ENCODE measurements around the gene MMP3. TPM values are rescaled to one million over a fixed set of nuclear protein-coding genes. Genes with fewer than 3 reads are reported as not detected.

MMP3 gene
- total and polyA plus RNA-seq, 9 of the 15 experiments (the other 6 are each of a cell fraction or from before 2014, with no cell fraction given), result not detected

- WGBS (ENCODE audit: insufficient coverage, low coverage, missing lambda C conversion rate), result 1% methylated on average over 6 of the region's 6 CpGs
- no peaks in the 10 kb centered on the region for H3K9me1 ChIP-seq (ENCODE audit: control insufficient read depth, insufficient read depth, low read length)
- H3K4me2 ChIP-seq (ENCODE audit: insufficient read depth, low read length), result no peak overlapping the region
- POLR2A ChIA-PET, result no interaction called here
- FAIRE-seq (no peak), ATAC-seq (no peak), DNase-seq (ENCODE audit: extremely low read depth in 1 of 4, low spot score in 3 of 4) (no peak)
- H3K27ac ChIP-seq (ENCODE audit: extremely low read depth, low read depth, low read length), result no peak overlapping the region
- no peak overlapping the region for H3K4me3 ChIP-seq
- H3K36me3 ChIP-seq (ENCODE audit: control insufficient read depth, insufficient read depth, low read length), result no peaks in the 10 kb centered on the region
- no peaks in the 10 kb centered on the region for H3K79me2 ChIP-seq (ENCODE audit: control insufficient read depth, insufficient read depth, low read length)
- BruUV-seq (replicated peaks), result no TSS peak
- CTCF ChIA-PET (ENCODE audit: low intra/inter-chr PET ratio), result no interaction called here
- H4K20me1 ChIP-seq (replicated peaks; ENCODE audit: control insufficient read depth, insufficient read depth, low read length), result no peaks in the 10 kb centered on the region
- intact Hi-C loops (cut with micrococcal nuclease) (loop anchor here (10.0 kb wide), 1 partner anchor 145 kb away; no protein-coding TSS in a partner anchor), in situ Hi-C loops (cut with MboI) (no loop called here)
- no peaks in the 10 kb centered on the region for H3K4me1 ChIP-seq (replicated peaks in 1 of 2; ENCODE audit: control insufficient read depth in 2 of 2, insufficient read depth in 2 of 2, low read length in 2 of 2)
- H3K9ac ChIP-seq (ENCODE audit: insufficient read depth in 1 of 2, low read depth in 2 of 2, low read length in 2 of 2), result no peak overlapping the region
- no peaks in the 10 kb centered on the region for H3K9me3 ChIP-seq (replicated peaks; ENCODE audit: control insufficient read depth, insufficient read depth, low read depth, low read length)
- H3K27me3 ChIP-seq (ENCODE audit: control insufficient read depth in 2 of 2, insufficient read depth in 2 of 2, low read length in 2 of 2), result no peaks in the 10 kb centered on the region
- TF ChIP-seq THAP7 (CRISPR knock-in tag; IDR thresholded peaks at IDR 0.05) (no peak), ZNF830 (CRISPR knock-in tag; IDR thresholded peaks at IDR 0.05) (no peak)
- TF ChIP-seq, protein P1, sequence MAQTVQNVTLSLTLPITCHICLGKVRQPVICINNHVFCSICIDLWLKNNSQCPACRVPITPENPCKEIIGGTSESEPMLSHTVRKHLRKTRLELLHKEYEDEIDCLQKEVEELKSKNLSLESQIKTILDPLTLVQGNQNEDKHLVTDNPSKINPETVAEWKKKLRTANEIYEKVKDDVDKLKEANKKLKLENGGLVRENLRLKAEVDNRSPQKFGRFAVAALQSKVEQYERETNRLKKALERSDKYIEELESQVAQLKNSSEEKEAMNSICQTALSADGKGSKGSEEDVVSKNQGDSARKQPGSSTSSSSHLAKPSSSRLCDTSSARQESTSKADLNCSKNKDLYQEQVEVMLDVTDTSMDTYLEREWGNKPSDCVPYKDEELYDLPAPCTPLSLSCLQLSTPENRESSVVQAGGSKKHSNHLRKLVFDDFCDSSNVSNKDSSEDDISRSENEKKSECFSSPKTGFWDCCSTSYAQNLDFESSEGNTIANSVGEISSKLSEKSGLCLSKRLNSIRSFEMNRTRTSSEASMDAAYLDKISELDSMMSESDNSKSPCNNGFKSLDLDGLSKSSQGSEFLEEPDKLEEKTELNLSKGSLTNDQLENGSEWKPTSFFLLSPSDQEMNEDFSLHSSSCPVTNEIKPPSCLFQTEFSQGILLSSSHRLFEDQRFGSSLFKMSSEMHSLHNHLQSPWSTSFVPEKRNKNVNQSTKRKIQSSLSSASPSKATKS (CRISPR knock-in tag; IDR thresholded peaks at IDR 0.05), result no peak
- H2AFZ ChIP-seq (ENCODE audit: low read depth, low read length), result no peak overlapping the region
These were observed 43.6 kb downstream of the MMP3 start for GRCh38 chr11:102799681-102800340.
